ENCODE results near the gene DDX60.

DNA sequence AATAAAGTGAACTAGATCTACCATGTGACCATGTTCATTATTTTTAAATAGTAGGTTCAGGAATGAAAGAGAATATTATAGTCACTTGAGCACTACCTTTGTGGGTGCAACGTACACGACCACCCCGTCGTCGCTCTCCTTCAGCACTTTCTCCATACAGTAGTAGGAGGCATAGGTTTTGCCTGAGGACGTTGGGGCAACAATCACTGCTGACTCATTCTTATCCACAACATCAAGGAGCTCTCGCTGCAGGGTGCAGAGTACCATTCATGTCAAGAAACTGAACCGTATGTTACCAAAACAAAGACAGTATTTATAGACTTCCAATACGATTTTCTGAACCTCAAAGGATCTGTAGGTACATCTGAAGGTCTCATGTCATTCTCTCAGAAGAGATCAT is 44.7 kb downstream of the DDX60 start:
- TF ChIP-seq, protein P1, sequence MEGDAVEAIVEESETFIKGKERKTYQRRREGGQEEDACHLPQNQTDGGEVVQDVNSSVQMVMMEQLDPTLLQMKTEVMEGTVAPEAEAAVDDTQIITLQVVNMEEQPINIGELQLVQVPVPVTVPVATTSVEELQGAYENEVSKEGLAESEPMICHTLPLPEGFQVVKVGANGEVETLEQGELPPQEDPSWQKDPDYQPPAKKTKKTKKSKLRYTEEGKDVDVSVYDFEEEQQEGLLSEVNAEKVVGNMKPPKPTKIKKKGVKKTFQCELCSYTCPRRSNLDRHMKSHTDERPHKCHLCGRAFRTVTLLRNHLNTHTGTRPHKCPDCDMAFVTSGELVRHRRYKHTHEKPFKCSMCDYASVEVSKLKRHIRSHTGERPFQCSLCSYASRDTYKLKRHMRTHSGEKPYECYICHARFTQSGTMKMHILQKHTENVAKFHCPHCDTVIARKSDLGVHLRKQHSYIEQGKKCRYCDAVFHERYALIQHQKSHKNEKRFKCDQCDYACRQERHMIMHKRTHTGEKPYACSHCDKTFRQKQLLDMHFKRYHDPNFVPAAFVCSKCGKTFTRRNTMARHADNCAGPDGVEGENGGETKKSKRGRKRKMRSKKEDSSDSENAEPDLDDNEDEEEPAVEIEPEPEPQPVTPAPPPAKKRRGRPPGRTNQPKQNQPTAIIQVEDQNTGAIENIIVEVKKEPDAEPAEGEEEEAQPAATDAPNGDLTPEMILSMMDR (IDR thresholded peaks at IDR 0.05) = no peak
- TF ChIP-seq POLR2A (IDR thresholded peaks at IDR 0.05) = no peak

Data from suprapubic skin (tissue), 3 donors.